Endothelial cell of umbilical vein (primary cell): Measurements from ENCODE around the gene KIF26A. TPM values are rescaled to one million over a fixed set of nuclear protein-coding genes. Genes with fewer than 3 reads are reported as not detected.

ENCODE experiments used
- BruUV-seq: library from RNA; stranded (reverse); fragments of 400-500 nt; replicated peaks from 2 replicates; lab custom pipeline; 2021; lab: Mats Ljungman, UMichigan
- CTCF ChIA-PET: fragments of 300-600, 350-600 bp; sonication (Branson Sonifier 250); formaldehyde crosslinking; loops from one replicate; lab custom pipeline; 2021; ENCODE audit warnings: antibody characterized with exemption, inconsistent platforms; lab: Charles Lee
- POLR2A ChIA-PET: fragments of 300-600, 350-600 bp; sonication (Branson Sonifier 250); formaldehyde crosslinking; loops from one replicate; lab custom pipeline; 2021; ENCODE audit warnings: antibody characterized with exemption, inconsistent platforms; lab: Charles Lee
- DNase-seq: peaks from one replicate; pipeline ENCODE4 v3.0.0-alpha.2; 2011; ENCODE audit warnings: low read depth, low spot score
- FAIRE-seq: peaks from 2 replicates; lab custom pipeline; 2011; peaks lifted over from hg19 to GRCh38; lab: Jason Lieb, UNC
- H2AFZ ChIP-seq: 2 replicates; pipeline ENCODE4 v1.6.0; 2012; ENCODE audit warnings: low read depth, low read length, control low read depth, inconsistent platforms
- H3K27ac ChIP-seq: 2 replicates; pipeline ENCODE4 v1.5.1; 2011; ENCODE audit warnings: low read depth, mild to moderate bottlenecking, control low read depth, low read length, moderate library complexity; ENCODE audit not compliant: insufficient read depth
- H3K27me3 ChIP-seq, 2 experiments: 2 replicates each; pipeline versions ENCODE4 v1.6.0 to v1.6.1; 2011; ENCODE audit warnings: low read length in 2 of 2, mixed read lengths in 1 of 2; ENCODE audit not compliant: control insufficient read depth in 2 of 2, insufficient read depth in 2 of 2
- H3K36me3 ChIP-seq, 2 experiments: 2 replicates in 1 of 2; 3 replicates in 1 of 2; pipeline ENCODE4 v1.5.1; 2011; ENCODE audit warnings: low read length in 2 of 2, mild to moderate bottlenecking in 1 of 2, moderate library complexity in 1 of 2; ENCODE audit not compliant: control insufficient read depth in 2 of 2, insufficient read depth in 2 of 2; ENCODE audit errors: extremely low read depth in 1 of 2
- H3K4me1 ChIP-seq: 3 replicates; pipeline ENCODE4 v1.5.1; 2011; ENCODE audit warnings: mild to moderate bottlenecking, low read length; ENCODE audit not compliant: control insufficient read depth, insufficient read depth; ENCODE audit errors: extremely low read depth
- H3K4me2 ChIP-seq: 2 replicates; pipeline ENCODE4 v1.6.1; 2011; ENCODE audit warnings: low read length, control low read depth, mixed read lengths; ENCODE audit not compliant: insufficient read depth
- H3K4me3 ChIP-seq, 3 experiments: fragments of 200-600 bp in 1 of 3; sonication (generic), shearing (Covaris generic) in 1 of 3; replicated peaks in 1 of 3; 2 replicates each; pipeline ENCODE4 v1.5.1; 2011 to 2016; ENCODE audit warnings: control low read depth in 3 of 3, low read length in 3 of 3, mild to moderate bottlenecking in 2 of 3, inconsistent platforms in 1 of 3, low read depth in 1 of 3, moderate library complexity in 1 of 3; ENCODE audit not compliant: insufficient read depth in 1 of 3
- H3K79me2 ChIP-seq: 2 replicates; pipeline ENCODE4 v1.6.0; 2012; ENCODE audit warnings: low read length, inconsistent platforms; ENCODE audit not compliant: control insufficient read depth, insufficient read depth
- H3K9ac ChIP-seq: replicated peaks from 2 replicates; pipeline ENCODE3; 2011; ENCODE audit warnings: low read length, control low read depth; ENCODE audit not compliant: insufficient read depth; ENCODE audit errors: extremely low read depth
- H3K9me1 ChIP-seq: replicated peaks from 3 replicates; pipeline ENCODE4 v1.6.0; 2011; ENCODE audit warnings: mild to moderate bottlenecking, low read length; ENCODE audit not compliant: control insufficient read depth, insufficient read depth; ENCODE audit errors: extremely low read depth
- H3K9me3 ChIP-seq: replicated peaks from 2 replicates; pipeline ENCODE4 v1.5.1; 2012; ENCODE audit warnings: low read length, inconsistent platforms; ENCODE audit not compliant: control insufficient read depth, insufficient read depth
- H4K20me1 ChIP-seq: replicated peaks from 2 replicates; pipeline ENCODE3; 2011; ENCODE audit warnings: mild to moderate bottlenecking, low read length; ENCODE audit not compliant: control insufficient read depth, insufficient read depth; ENCODE audit errors: extremely low read depth
- FOS ChIP-seq: IDR thresholded peaks from 2 replicates; pipeline ENCODE4 v1.6.1; 2011; ENCODE audit warnings: mild to moderate bottlenecking, low read length, moderate library complexity, borderline replicate concordance; ENCODE audit not compliant: insufficient read depth
- GATA2 ChIP-seq: IDR thresholded peaks from 2 replicates; pipeline ENCODE4 v1.7.0; 2011; ENCODE audit warnings: low read depth, mild to moderate bottlenecking, moderate library complexity, mixed read lengths, low read length; ENCODE audit not compliant: insufficient read length, insufficient read depth
- MYC ChIP-seq: IDR thresholded peaks from one replicate; pipeline ENCODE4 v1.6.1; 2011; ENCODE audit warnings: mild to moderate bottlenecking, low read depth, low read length
- POLR2A ChIP-seq: IDR thresholded peaks from 2 replicates; pipeline ENCODE4 v1.6.1; 2012; ENCODE audit warnings: low read depth, mild to moderate bottlenecking, control low read depth, low read length
- POLR2AphosphoS5 ChIP-seq: IDR thresholded peaks from 2 replicates; pipeline ENCODE4 v1.6.1; 2012; ENCODE audit warnings: low read depth, mild to moderate bottlenecking, control low read depth, low read length, moderate library complexity; ENCODE audit not compliant: insufficient read depth
- dilution Hi-C: fragments of 300-500 bp; cut with MboI; formaldehyde crosslinking; loops from one replicate; pipeline ENCODE4 v1.15.0; 2019; ENCODE audit warnings: low sequenced_read_pairs; ENCODE audit not compliant: extremely low pct_ligation_motif_present
- intact Hi-C: fragments of 100-400 bp; cut with micrococcal nuclease; formaldehyde crosslinking; loops from one replicate; pipeline ENCODE4 v1.10.0; 2022
- polyA plus RNA-seq, 4 experiments: library from polyadenylated mRNA; depleted of rRNA in 3 of 4; stranded (reverse) in 3 of 4; unstranded in 1 of 4; fragments of >200 nt; gene quantifications; 2 replicates each; pipeline versions ENCODE4 v1.2.1 to v1.2.3, GENCODE V29; 2011 to 2012; ENCODE audit warnings: missing spikeins in 1 of 4
- total RNA-seq: library from RNA; stranded (reverse); gene quantifications from 2 replicates; pipeline ENCODE4 v1.2.3, GENCODE V29; 2021
- TF ChIP-seq, protein P1 (sequence below), 2 donors: IDR thresholded peaks; 1 replicate in 1 of 2; 2 replicates in 1 of 2; pipeline ENCODE4 v1.5.1; 2011; ENCODE audit warnings: low read length in 2 of 2, mild to moderate bottlenecking in 2 of 2, moderate library complexity in 2 of 2, control low read depth in 1 of 2, inconsistent platforms in 1 of 2, low read depth in 1 of 2; ENCODE audit not compliant: insufficient read depth in 1 of 2; ENCODE audit errors: extremely low read depth in 1 of 2

KIF26A gene
- total and polyA plus RNA-seq, 2 donors (not counting 3 experiments of a cell fraction or from before 2014, with no cell fraction given) = 3.6 to 10.7 TPM

DNA sequence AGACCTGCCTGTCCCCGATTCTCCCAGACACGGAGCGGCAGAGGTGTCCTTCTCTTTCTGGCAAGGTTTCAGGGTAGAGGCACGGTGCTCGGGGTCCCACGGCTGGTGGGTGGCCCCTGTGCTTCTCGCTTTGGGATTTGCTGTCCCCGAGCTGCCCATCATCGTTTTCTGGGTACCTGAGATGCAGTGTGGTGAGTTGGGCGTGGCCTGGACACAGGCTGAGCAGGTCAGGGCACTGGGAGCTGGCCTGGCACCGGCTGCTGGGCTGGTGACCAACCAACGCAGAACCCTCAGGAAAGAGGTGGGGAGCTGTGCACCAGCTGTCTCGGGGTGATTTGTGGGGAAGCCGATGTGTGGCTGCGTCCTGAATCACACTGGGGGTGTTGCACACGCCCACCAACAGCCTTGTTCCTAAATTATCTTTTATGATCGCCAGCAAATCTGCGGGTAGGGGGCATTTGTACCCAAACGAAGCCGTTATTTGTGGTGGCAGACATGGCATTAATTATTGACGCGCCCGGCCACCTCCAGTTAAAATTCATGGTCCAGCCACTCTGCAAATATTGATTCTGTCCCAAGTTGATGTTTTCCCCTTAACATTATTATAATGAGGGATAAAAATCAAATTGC is 61.0 kb downstream of the KIF26A start:
- ChIA-PET CTCF (no interaction called here), POLR2A (no interaction called here)
- Histone ChIP-seq H3K36me3 (no peaks in the 10 kb centered on the region), H3K4me3 (no peak overlapping the region), H3K9me1 (no peaks in the 10 kb centered on the region), H3K27ac (no peak overlapping the region), H3K9me3 (no peaks in the 10 kb centered on the region), H3K4me1 (no peaks in the 10 kb centered on the region), H2AFZ (no peak overlapping the region), H3K27me3 (peaks cover 0 to 3% of the 10 kb centered on the region in 2 experiments), H3K79me2 (no peaks in the 10 kb centered on the region), H4K20me1 (no peaks in the 10 kb centered on the region), H3K9ac (no peak overlapping the region), H3K4me2 (no peak overlapping the region)
- FAIRE-seq = no peak
- BruUV-seq = no TSS peak
- intact Hi-C loops = no loop called here
- dilution Hi-C loops = no loop called here
- DNase-seq = no peak
- no peak for TF ChIP-seq FOS
- no peak for TF ChIP-seq MYC
- no peak for TF ChIP-seq POLR2A
- TF ChIP-seq POLR2AphosphoS5 = no peak
- TF ChIP-seq, protein P1, sequence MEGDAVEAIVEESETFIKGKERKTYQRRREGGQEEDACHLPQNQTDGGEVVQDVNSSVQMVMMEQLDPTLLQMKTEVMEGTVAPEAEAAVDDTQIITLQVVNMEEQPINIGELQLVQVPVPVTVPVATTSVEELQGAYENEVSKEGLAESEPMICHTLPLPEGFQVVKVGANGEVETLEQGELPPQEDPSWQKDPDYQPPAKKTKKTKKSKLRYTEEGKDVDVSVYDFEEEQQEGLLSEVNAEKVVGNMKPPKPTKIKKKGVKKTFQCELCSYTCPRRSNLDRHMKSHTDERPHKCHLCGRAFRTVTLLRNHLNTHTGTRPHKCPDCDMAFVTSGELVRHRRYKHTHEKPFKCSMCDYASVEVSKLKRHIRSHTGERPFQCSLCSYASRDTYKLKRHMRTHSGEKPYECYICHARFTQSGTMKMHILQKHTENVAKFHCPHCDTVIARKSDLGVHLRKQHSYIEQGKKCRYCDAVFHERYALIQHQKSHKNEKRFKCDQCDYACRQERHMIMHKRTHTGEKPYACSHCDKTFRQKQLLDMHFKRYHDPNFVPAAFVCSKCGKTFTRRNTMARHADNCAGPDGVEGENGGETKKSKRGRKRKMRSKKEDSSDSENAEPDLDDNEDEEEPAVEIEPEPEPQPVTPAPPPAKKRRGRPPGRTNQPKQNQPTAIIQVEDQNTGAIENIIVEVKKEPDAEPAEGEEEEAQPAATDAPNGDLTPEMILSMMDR (IDR thresholded peaks at IDR 0.05; ENCODE audit: extremely low read depth in 1 of 2, insufficient read depth in 1 of 2, low read depth in 1 of 2, low read length in 2 of 2) = no peak
- no peak for TF ChIP-seq GATA2
